H1 (cell line): ENCODE data around the gene CDX4. TPM values are rescaled to one million over a fixed set of nuclear protein-coding genes. Genes with fewer than 3 reads are reported as not detected.
A peak's percentile ranks its signal among the peaks of the same experiment; 100 is the strongest.

Source experiments
- CTCF ChIA-PET: fragments of 300-600 bp; sonication (Branson Sonifier 250); formaldehyde crosslinking; loops from one replicate; lab custom pipeline; 2021; ENCODE audit not compliant: partially characterized antibody; lab: Charles Lee
- POLR2A ChIA-PET: fragments of 300-600 bp; sonication (Branson Sonifier 250); formaldehyde crosslinking; loops from one replicate; lab custom pipeline; 2021; ENCODE audit warnings: inconsistent platforms; ENCODE audit not compliant: partially characterized antibody; lab: Charles Lee
- DNase-seq, 2 experiments: peaks; one replicate each; pipeline versions ENCODE4 v3.0.0 to v3.0.0-alpha.2; 2010 to 2022; ENCODE audit warnings: low spot score in 2 of 2, low read depth in 1 of 2, mixed read lengths in 1 of 2
- FAIRE-seq: peaks from 2 replicates; lab custom pipeline; 2011; peaks lifted over from hg19 to GRCh38; lab: Jason Lieb, UNC
- H2AFZ ChIP-seq: 2 replicates; pipeline ENCODE4 v1.8.1; 2012; ENCODE audit warnings: low read length, inconsistent platforms
- H2AK5ac ChIP-seq: 2 replicates; pipeline ENCODE4 v1.6.1; 2013; ENCODE audit warnings: low read depth, low read length
- H2BK120ac ChIP-seq: replicated peaks from 2 replicates; pipeline ENCODE3; 2013; ENCODE audit warnings: low read depth, low read length, inconsistent platforms
- H2BK12ac ChIP-seq: 2 replicates; pipeline ENCODE4 v1.6.1; 2013; ENCODE audit warnings: low read depth, low read length
- H2BK15ac ChIP-seq: 2 replicates; pipeline ENCODE4 v1.6.1; 2013; ENCODE audit warnings: low read length
- H2BK20ac ChIP-seq: 2 replicates; pipeline ENCODE4 v1.6.1; 2013; ENCODE audit warnings: low read length
- H2BK5ac ChIP-seq: 2 replicates; pipeline ENCODE4 v1.6.1; 2013; ENCODE audit warnings: low read depth, low read length
- H3K14ac ChIP-seq: 2 replicates; pipeline ENCODE4 v1.6.1; 2013; ENCODE audit warnings: inconsistent platforms; ENCODE audit not compliant: insufficient read length
- H3K18ac ChIP-seq: 2 replicates; pipeline ENCODE4 v1.6.1; 2013; ENCODE audit warnings: low read length; ENCODE audit errors: extremely low read depth
- H3K23ac ChIP-seq: 2 replicates; pipeline ENCODE4 v1.6.1; 2013; ENCODE audit warnings: inconsistent platforms; ENCODE audit not compliant: insufficient read length
- H3K23me2 ChIP-seq: 2 replicates; pipeline ENCODE4 v1.6.1; 2013; ENCODE audit warnings: low read depth, low read length
- H3K27ac ChIP-seq: 2 replicates; pipeline ENCODE4 v1.6.1; 2011; ENCODE audit warnings: low read depth, low read length, inconsistent platforms
- H3K27me3 ChIP-seq, 4 experiments: replicated peaks in 1 of 4; 1 replicate in 1 of 4; 2 replicates in 3 of 4; pipeline versions ENCODE4 v1.6.1 to v1.8.1; 2011 to 2013; ENCODE audit warnings: low read length in 3 of 4, mild to moderate bottlenecking in 3 of 4, inconsistent platforms in 2 of 4, mixed read lengths in 2 of 4, moderate library complexity in 1 of 4; ENCODE audit not compliant: control insufficient read depth in 3 of 4, insufficient read depth in 3 of 4; ENCODE audit errors: extremely low read depth in 1 of 4
- H3K36me3 ChIP-seq, 4 experiments: 2 replicates each; pipeline versions ENCODE4 v1.6.1 to v1.8.1; 2011 to 2013; ENCODE audit warnings: mild to moderate bottlenecking in 4 of 4, low read length in 3 of 4, moderate library complexity in 2 of 4, control low read depth in 1 of 4, inconsistent platforms in 1 of 4; ENCODE audit not compliant: insufficient read depth in 4 of 4, control insufficient read depth in 2 of 4
- H3K4ac ChIP-seq: replicated peaks from 2 replicates; pipeline ENCODE3; 2013; ENCODE audit warnings: low read length, low read depth, mixed read lengths, inconsistent platforms; ENCODE audit not compliant: insufficient read length
- H3K4me1 ChIP-seq, 4 experiments: replicated peaks in 1 of 4; 1 replicate in 1 of 4; 2 replicates in 3 of 4; pipeline versions ENCODE4 v1.6.1 to v1.8.1; 2011 to 2013; ENCODE audit warnings: low read length in 3 of 4, inconsistent platforms in 2 of 4, mixed read lengths in 1 of 4; ENCODE audit not compliant: insufficient read depth in 4 of 4, control insufficient read depth in 3 of 4
- H3K4me2 ChIP-seq, 2 experiments: 2 replicates each; pipeline versions ENCODE4 v1.6.1 to v1.8.1; 2011 to 2013; ENCODE audit warnings: low read depth in 2 of 2, low read length in 2 of 2, control low read depth in 1 of 2, inconsistent platforms in 1 of 2, mild to moderate bottlenecking in 1 of 2; ENCODE audit not compliant: insufficient read depth in 1 of 2
- H3K4me3 ChIP-seq, 4 experiments: fragments of 200-600, 300-600 bp in 1 of 4; sonication (generic), shearing (Covaris generic), sonication (Bioruptor Twin) in 1 of 4; 2 replicates each; pipeline versions ENCODE4 v1.5.1 to v1.8.1; 2011 to 2016; ENCODE audit warnings: low read length in 4 of 4, low read depth in 3 of 4, control low read depth in 2 of 4, inconsistent platforms in 2 of 4, mild to moderate bottlenecking in 2 of 4, mixed read lengths in 1 of 4, moderate library complexity in 1 of 4; ENCODE audit not compliant: insufficient read depth in 2 of 4; ENCODE audit errors: extremely low read depth in 1 of 4
- H3K56ac ChIP-seq: replicated peaks from 2 replicates; pipeline ENCODE3; 2013; ENCODE audit warnings: low read depth, mild to moderate bottlenecking, mixed read lengths, low read length, inconsistent platforms; ENCODE audit not compliant: insufficient read length
- H3K79me1 ChIP-seq: 2 replicates; pipeline ENCODE4 v1.6.1; 2013; ENCODE audit warnings: low read depth, low read length, control low read depth
- H3K79me2 ChIP-seq, 2 experiments: 2 replicates each; pipeline versions ENCODE4 v1.6.1 to v1.8.1; 2012 to 2013; ENCODE audit warnings: low read length in 2 of 2, mild to moderate bottlenecking in 2 of 2, inconsistent platforms in 1 of 2; ENCODE audit not compliant: insufficient read depth in 2 of 2, control insufficient read depth in 1 of 2
- H3K9ac ChIP-seq, 4 experiments: replicated peaks in 1 of 4; 1 replicate in 1 of 4; 2 replicates in 3 of 4; pipeline versions ENCODE4 v1.6.1 to v1.8.1; 2011 to 2013; ENCODE audit warnings: low read depth in 3 of 4, low read length in 3 of 4, control low read depth in 2 of 4, mild to moderate bottlenecking in 2 of 4, moderate library complexity in 2 of 4, inconsistent platforms in 1 of 4; ENCODE audit errors: extremely low read depth in 1 of 4
- H3K9me3 ChIP-seq, 2 experiments: 2 replicates each; pipeline versions ENCODE4 v1.6.1 to v1.8.1; 2012 to 2013; ENCODE audit warnings: mild to moderate bottlenecking in 2 of 2, moderate library complexity in 2 of 2, control low read depth in 1 of 2, inconsistent platforms in 1 of 2, low read depth in 1 of 2, low read length in 1 of 2, mixed read lengths in 1 of 2; ENCODE audit not compliant: insufficient read depth in 2 of 2
- H4K20me1 ChIP-seq, 2 experiments: replicated peaks in 1 of 2; 2 replicates each; pipeline versions ENCODE3 to v1.8.1; 2011 to 2013; ENCODE audit warnings: inconsistent platforms in 2 of 2, low read length in 2 of 2, mild to moderate bottlenecking in 1 of 2; ENCODE audit not compliant: insufficient read depth in 2 of 2, control insufficient read depth in 1 of 2
- H4K5ac ChIP-seq: 2 replicates; pipeline ENCODE4 v1.6.1; 2013; ENCODE audit warnings: low read length, low read depth, mixed read lengths, inconsistent platforms; ENCODE audit not compliant: insufficient read length
- H4K8ac ChIP-seq: 2 replicates; pipeline ENCODE4 v1.8.0; 2013; ENCODE audit warnings: mild to moderate bottlenecking, moderate library complexity, low read length, inconsistent platforms; ENCODE audit not compliant: insufficient read depth; ENCODE audit errors: extremely low read depth
- H4K91ac ChIP-seq: replicated peaks from 2 replicates; pipeline ENCODE3; 2013; ENCODE audit warnings: low read length, mixed read lengths, inconsistent platforms; ENCODE audit not compliant: insufficient read length
- GABPA ChIP-seq: IDR thresholded peaks from 2 replicates; pipeline ENCODE4 v1.6.1; 2011; ENCODE audit warnings: mild to moderate bottlenecking, low read length, moderate library complexity, borderline replicate concordance; ENCODE audit not compliant: insufficient read depth
- RFX5 ChIP-seq: IDR thresholded peaks from 2 replicates; pipeline ENCODE4 v1.6.1; 2011; ENCODE audit warnings: low read depth, low read length, improper control_type of control experiment, borderline replicate concordance
- RXRA ChIP-seq: IDR thresholded peaks from 2 replicates; pipeline ENCODE4 v1.6.1; 2011; ENCODE audit warnings: low read depth, mild to moderate bottlenecking, low read length, moderate library complexity; ENCODE audit not compliant: insufficient read depth
- SP4 ChIP-seq: IDR thresholded peaks from 2 replicates; pipeline ENCODE4 v1.6.1; 2012; ENCODE audit warnings: low read length, inconsistent platforms
- SRF ChIP-seq: IDR thresholded peaks from 2 replicates; pipeline ENCODE4 v1.6.1; 2011; ENCODE audit warnings: mild to moderate bottlenecking, low read depth, low read length, moderate library complexity
- TAF7 ChIP-seq: optimal IDR thresholded peaks from 2 replicates; pipeline ENCODE3; 2011; ENCODE audit warnings: low read depth, mild to moderate bottlenecking, inconsistent platforms, low read length, moderate library complexity, borderline replicate concordance
- YY1 ChIP-seq: IDR thresholded peaks from 2 replicates; pipeline ENCODE4 v1.6.1; 2011; ENCODE audit warnings: low read depth, mild to moderate bottlenecking, low read length
- WGBS, 2 experiments: shearing (Covaris generic) in 1 of 2; methylation state at CpG; one replicate each; pipeline versions ENCODE4 v1.1.6 to v1.1.7; 2013 to 2015; ENCODE audit warnings: low lambda C conversion rate in 2 of 2, mixed read lengths in 2 of 2, inconsistent platforms in 1 of 2, low coverage in 1 of 2, missing lambda C conversion rate in 1 of 2; ENCODE audit not compliant: insufficient replicate concordance in 2 of 2, insufficient coverage in 1 of 2, insufficient read length in 1 of 2; ENCODE audit errors: extremely low coverage in 1 of 2, missing lambda C conversion rate in 1 of 2; 5-methylcytosine and 5-hydroxymethylcytosine counted together
- polyA plus RNA-seq, 7 experiments: library from polyadenylated mRNA; depleted of rRNA in 3 of 7; stranded (reverse) in 5 of 7; unstranded in 2 of 7; fragments of >200 nt in 5 of 7; fragments of 200-250 nt in 2 of 7; gene quantifications; 1 replicate in 5 of 7; 2 replicates in 1 of 7; 4 replicates in 1 of 7; pipeline versions ENCODE4 v1.2.1 to v1.2.3, GENCODE V29; 2011 to 2013; ENCODE audit warnings: missing spikeins in 2 of 7, mixed read lengths in 2 of 7
- total RNA-seq: library from RNA; stranded (reverse); fragmentation: NEBNext Ultra II Directional; extraction: Animal tissue kit (Norgen Biotek cat#: 25700); gene quantifications from 2 replicates; pipeline ENCODE4 v1.2.1, GENCODE V29; 2021
- TF ChIP-seq, protein P1 (sequence below): IDR thresholded peaks from 2 replicates; pipeline ENCODE4 v1.6.1; 2011; ENCODE audit warnings: low read depth, mild to moderate bottlenecking, low read length; ENCODE audit not compliant: insufficient read depth

The CDX4 gene
- total and polyA plus RNA-seq, 2 of the 8 experiments (the other 6 are each of a cell fraction or from before 2014, with no cell fraction given), result 2.3 to 2.6 TPM

- no peak overlapping the region for H3K4me3 ChIP-seq
- no peak overlapping the region for H3K4ac ChIP-seq
- H3K4me1 ChIP-seq, result no peaks in the 10 kb centered on the region
- no peak overlapping the region for H4K8ac ChIP-seq
- no peak overlapping the region for H2BK120ac ChIP-seq
- H2BK15ac ChIP-seq, result no peak overlapping the region
- no peaks in the 10 kb centered on the region for H3K36me3 ChIP-seq
- H4K5ac ChIP-seq, result no peak overlapping the region
- H2BK5ac ChIP-seq, result no peak overlapping the region
- H3K14ac ChIP-seq, result no peak overlapping the region
- H2AFZ ChIP-seq, result no peak overlapping the region
- H3K9ac ChIP-seq, result no peak overlapping the region
- H2BK20ac ChIP-seq, result no peak overlapping the region
- FAIRE-seq, result peak; percentile 48
- ChIA-PET CTCF (no interaction called here), POLR2A (no interaction called here)
- no peaks in the 10 kb centered on the region for H3K79me1 ChIP-seq
- H3K27me3 ChIP-seq, result no peaks in the 10 kb centered on the region
- H3K27ac ChIP-seq, result no peak overlapping the region
- no peak for DNase-seq
- H3K23me2 ChIP-seq, result no peaks in the 10 kb centered on the region
- no peaks in the 10 kb centered on the region for H4K20me1 ChIP-seq
- no peaks in the 10 kb centered on the region for H3K79me2 ChIP-seq
- H3K9me3 ChIP-seq, result no peaks in the 10 kb centered on the region
- no peak overlapping the region for H2AK5ac ChIP-seq
- H3K4me2 ChIP-seq, result no peak overlapping the region
- TF ChIP-seq TAF7, result no peak
- no peak for TF ChIP-seq YY1
- TF ChIP-seq GABPA, result no peak
- TF ChIP-seq SP4, result no peak
- no peak for TF ChIP-seq SRF
- TF ChIP-seq RXRA, result no peak
- TF ChIP-seq RFX5, result no peak
- TF ChIP-seq, protein P1, sequence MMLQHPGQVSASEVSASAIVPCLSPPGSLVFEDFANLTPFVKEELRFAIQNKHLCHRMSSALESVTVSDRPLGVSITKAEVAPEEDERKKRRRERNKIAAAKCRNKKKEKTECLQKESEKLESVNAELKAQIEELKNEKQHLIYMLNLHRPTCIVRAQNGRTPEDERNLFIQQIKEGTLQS, result no peak
- H3K23ac ChIP-seq, result no peak overlapping the region
- 94% methylated on average over 3 of the region's 3 CpGs; no CpG with 5 or more reads in 1 of the 2 experiments for WGBS, 2 experiments
- no peak overlapping the region for H3K56ac ChIP-seq
- no peak overlapping the region for H4K91ac ChIP-seq
- H3K18ac ChIP-seq, result no peak overlapping the region
- H2BK12ac ChIP-seq, result no peak overlapping the region
Observed at GRCh38 chrX:73490661-73491060, 43.8 kb downstream of the CDX4 start.
